ENCODE results near the gene APLP2.
"Not testable (repeated sequence)": the region's sequence is repeated elsewhere in the genome, so short reads cannot be mapped to it uniquely, and the experiment has no call there.

APLP2 gene

GRCh38 chr11:130061017-130061416 is 8.7 kb upstream of the APLP2 start:
- no peak for DNase-seq

GRCh38 chr11:130062026-130062425 is 7.7 kb upstream of the APLP2 start:
- DNase-seq, result no peak

- DNase-seq, result no peak
These were observed 6.2 kb upstream of the APLP2 start for GRCh38 chr11:130063451-130063850.

GRCh38 chr11:130064596-130064995 is 5.1 kb upstream of the APLP2 start:
- DNase-seq, result no peak

- no peak for DNase-seq
These were observed 3.4 kb upstream of the APLP2 start for GRCh38 chr11:130066338-130066737.

GRCh38 chr11:130068546-130068985 is 1.1 kb upstream of the APLP2 start:
- no peak for DNase-seq

- DNase-seq, result peak; percentile 31 to 52 (median 39)
These were observed 572 bp upstream of the APLP2 start for GRCh38 chr11:130068986-130069658.

GRCh38 chr11:130070109-130070845 is 583 bp downstream of the APLP2 start:
- DNase-seq, result peak in 3 of 4 experiments; percentile 18 to 38 (median 27)

GRCh38 chr11:130070846-130071200 is 1.1 kb downstream of the APLP2 start:
- DNase-seq, result no peak

GRCh38 chr11:130071211-130071712 is 1.6 kb downstream of the APLP2 start:
- DNase-seq, result no peak

GRCh38 chr11:130074736-130075135 is 5.0 kb downstream of the APLP2 start:
- no peak for DNase-seq

- DNase-seq, result no peak
These were observed 7.2 kb downstream of the APLP2 start for GRCh38 chr11:130076778-130077481.

GRCh38 chr11:130077671-130078070 is 8.0 kb downstream of the APLP2 start:
- DNase-seq, result no peak

- no peak for DNase-seq
These were observed 8.4 kb downstream of the APLP2 start for GRCh38 chr11:130078080-130078479.

GRCh38 chr11:130085671-130086290 is 16.1 kb downstream of the APLP2 start:
- DNase-seq, result no peak

GRCh38 chr11:130086669-130087068 is 17.0 kb downstream of the APLP2 start:
- no peak for DNase-seq

- no peak for DNase-seq
These were observed 17.7 kb downstream of the APLP2 start for GRCh38 chr11:130087294-130087926.

GRCh38 chr11:130088217-130088616 is 18.5 kb downstream of the APLP2 start:
- no peak for DNase-seq

- no peak for DNase-seq
These were observed 19.4 kb downstream of the APLP2 start for GRCh38 chr11:130088919-130089673.

GRCh38 chr11:130089674-130090073 is 20.0 kb downstream of the APLP2 start:
- no peak for DNase-seq

- not testable (repeated sequence) for DNase-seq
These were observed 20.8 kb downstream of the APLP2 start for GRCh38 chr11:130090517-130090916.

- not testable (repeated sequence) for DNase-seq
These were observed 21.5 kb downstream of the APLP2 start for GRCh38 chr11:130091169-130091568.

Measured in activated CD4-positive, CD25-positive, alpha-beta regulatory T cell (primary cell).